Stimulated activated naive B cell treated with anti-CD40 and anti-IgM and Interleukin-4, amounts not matched to agents 10 μg/mL and 1 μg/mL and 100 μg/mL, for 72 hours (primary cell): Measurements from ENCODE around the gene EMB.
A peak's percentile ranks its signal among the peaks of the same experiment; 100 is the strongest.
"Not testable (repeated sequence)": the region's sequence is repeated elsewhere in the genome, so short reads cannot be mapped to it uniquely, and the experiment has no call there.

Source experiments
- ATAC-seq, 2 donors: fragments of 150-1000 bp; cut with Tn5 transposase; replicated peaks; 2 replicates each; pipeline ENCODE4 v1.10.0; 2021; ENCODE audit warnings: moderate library complexity in 1 of 2
- DNase-seq: peaks from one replicate; pipeline ENCODE4 v3.0.0; 2021
- H3K27ac Mint-ChIP-seq: one replicate; pipeline ENCODE4 v1.8.0; 2022; ENCODE audit warnings: mild to moderate bottlenecking, mixed read lengths
- H3K27me3 Mint-ChIP-seq, 2 donors: one replicate each; pipeline ENCODE4 v1.8.0; 2022; ENCODE audit warnings: mixed read lengths in 2 of 2
- H3K36me3 Mint-ChIP-seq, 2 donors: one replicate each; pipeline ENCODE4 v1.8.0; 2022; ENCODE audit warnings: mixed read lengths in 2 of 2, mild to moderate bottlenecking in 1 of 2
- H3K4me1 Mint-ChIP-seq, 2 donors: one replicate each; pipeline ENCODE4 v1.8.0; 2022; ENCODE audit warnings: mixed read lengths in 2 of 2, mild to moderate bottlenecking in 1 of 2
- H3K4me3 Mint-ChIP-seq, 2 donors: one replicate each; pipeline ENCODE4 v1.8.0; 2022; ENCODE audit warnings: mild to moderate bottlenecking in 2 of 2, mixed read lengths in 2 of 2, moderate library complexity in 1 of 2
- H3K9me3 Mint-ChIP-seq, 2 donors: one replicate each; pipeline ENCODE4 v1.8.0; 2022; ENCODE audit warnings: mixed read lengths in 2 of 2, mild to moderate bottlenecking in 1 of 2

Gene EMB, protein sequence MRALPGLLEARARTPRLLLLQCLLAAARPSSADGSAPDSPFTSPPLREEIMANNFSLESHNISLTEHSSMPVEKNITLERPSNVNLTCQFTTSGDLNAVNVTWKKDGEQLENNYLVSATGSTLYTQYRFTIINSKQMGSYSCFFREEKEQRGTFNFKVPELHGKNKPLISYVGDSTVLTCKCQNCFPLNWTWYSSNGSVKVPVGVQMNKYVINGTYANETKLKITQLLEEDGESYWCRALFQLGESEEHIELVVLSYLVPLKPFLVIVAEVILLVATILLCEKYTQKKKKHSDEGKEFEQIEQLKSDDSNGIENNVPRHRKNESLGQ

DNA sequence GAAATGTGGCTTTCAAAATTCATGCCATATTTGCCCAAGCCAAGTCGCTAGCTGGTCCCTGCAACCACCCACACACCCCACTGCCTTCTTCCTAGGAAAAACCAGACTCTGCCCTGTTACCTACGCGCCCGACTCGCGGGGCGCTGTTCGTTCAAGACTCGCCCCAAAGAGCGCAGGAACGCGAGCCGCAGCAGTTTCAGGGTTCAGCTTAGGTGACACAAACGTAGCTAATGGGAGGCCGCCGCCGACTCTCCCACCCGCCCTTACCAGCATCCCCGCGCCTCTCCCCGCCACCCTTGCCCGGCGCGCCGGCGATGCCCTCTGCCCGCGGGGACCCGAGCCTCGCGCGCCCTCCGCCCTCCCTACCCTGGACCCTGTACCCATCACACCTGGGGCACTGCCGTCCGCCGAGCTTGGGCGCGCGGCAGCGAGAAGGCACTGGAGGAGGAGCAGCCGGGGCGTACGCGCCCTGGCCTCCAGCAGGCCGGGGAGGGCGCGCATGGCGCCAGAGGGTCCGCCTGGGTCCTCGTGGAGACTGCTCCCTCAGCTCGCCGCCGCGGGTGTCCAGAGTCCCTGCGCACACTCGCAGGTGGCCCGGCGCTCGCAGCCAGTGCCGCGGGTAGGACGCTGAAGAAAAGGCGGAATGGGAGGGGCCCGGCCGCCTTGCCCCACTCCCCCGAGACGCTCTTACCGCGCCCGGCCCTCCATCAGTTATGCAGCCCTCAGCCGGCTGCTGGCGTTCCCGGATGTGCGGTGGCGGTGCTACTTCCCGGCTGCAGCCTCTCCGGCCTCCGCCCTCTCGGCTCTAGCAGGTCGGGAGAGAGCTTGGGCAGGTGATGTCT, at the start of gene EMB:
Gene EMB, minus strand, starts transcription at position 638 of the 842 bp plus-strand sequence. Its CDS starts 137 bp downstream, at position 501.
- H3K27me3 Mint-ChIP-seq, result no peaks in the 10 kb centered on the region
- peak within 1 kb of the TSS; percentile 92 to 96 for H3K4me3 Mint-ChIP-seq
- H3K4me1 Mint-ChIP-seq, result peaks cover 33 to 70% of the 10 kb centered on the region in 2 donors
- peaks cover 9 to 14% of the 10 kb centered on the region in 2 donors for H3K36me3 Mint-ChIP-seq
- H3K27ac Mint-ChIP-seq, result peak within 1 kb of the TSS; percentile 97
- ATAC-seq, result peak; percentile 71 to 74
- DNase-seq, result peak; percentile 81
- H3K9me3 Mint-ChIP-seq, result no peaks in the 10 kb centered on the region

DNA sequence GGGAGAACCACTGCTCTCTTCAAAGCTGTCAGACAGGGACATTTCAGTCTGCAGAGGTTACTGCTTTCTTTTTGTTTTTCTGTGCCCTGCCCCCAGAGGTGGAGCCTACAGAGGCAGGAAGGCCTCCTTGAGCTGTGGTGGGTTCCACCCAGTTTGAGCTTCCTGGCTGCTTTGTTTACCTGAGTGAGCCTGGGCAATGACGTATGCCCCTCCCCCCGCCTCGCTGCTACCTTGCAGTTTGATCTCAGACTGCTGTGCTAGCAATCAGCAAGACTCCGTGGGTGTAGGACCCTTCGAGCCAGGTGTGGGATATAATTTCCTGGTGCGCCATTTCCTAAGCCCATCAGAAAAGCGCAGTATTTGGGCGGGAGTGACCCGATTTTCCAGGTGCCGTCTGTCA, 48.4 kb upstream of the EMB start:
- not testable (repeated sequence) for H3K4me3 Mint-ChIP-seq, H3K27me3 Mint-ChIP-seq, ATAC-seq, H3K27ac Mint-ChIP-seq, H3K4me1 Mint-ChIP-seq, DNase-seq, H3K9me3 Mint-ChIP-seq, H3K36me3 Mint-ChIP-seq

GRCh38 chr5:50478790-50479189, 37.7 kb upstream of the EMB start:
- H3K4me3 Mint-ChIP-seq, H3K9me3 Mint-ChIP-seq, H3K27ac Mint-ChIP-seq, DNase-seq, H3K27me3 Mint-ChIP-seq, H3K36me3 Mint-ChIP-seq, ATAC-seq, H3K4me1 Mint-ChIP-seq: not testable (repeated sequence)

DNA sequence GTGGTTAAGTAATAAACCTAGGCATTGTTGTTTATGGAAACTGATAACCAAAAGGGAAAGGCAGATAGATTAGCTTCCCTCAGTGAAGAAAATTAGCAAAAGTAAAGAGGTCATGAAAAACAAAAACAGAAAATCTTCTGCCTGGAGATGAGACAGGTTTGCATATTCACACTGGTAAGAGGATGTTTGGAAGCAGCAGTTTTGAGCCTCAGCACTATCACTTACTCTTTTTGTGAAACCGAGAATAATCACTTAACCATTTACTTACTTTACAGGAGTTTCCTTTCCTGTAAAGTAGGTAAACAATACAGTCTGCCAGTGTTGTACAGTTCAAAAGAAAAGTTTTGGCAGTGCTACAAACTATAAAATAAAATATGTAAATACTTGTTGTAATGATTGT, 35.5 kb upstream of the EMB start:
- ATAC-seq, result no peak
- no peak for DNase-seq
- Mint-ChIP-seq H3K9me3 (peaks cover 6 to 9% of the 10 kb centered on the region in 2 donors), H3K4me3 (no peak overlapping the region), H3K27ac (no peak overlapping the region), H3K36me3 (peaks cover 0 to 3% of the 10 kb centered on the region in 2 donors), H3K4me1 (peaks cover 0 to 4% of the 10 kb centered on the region in 2 donors), H3K27me3 (no peaks in the 10 kb centered on the region)

- not testable (repeated sequence) for DNase-seq, H3K4me1 Mint-ChIP-seq, H3K9me3 Mint-ChIP-seq, H3K4me3 Mint-ChIP-seq, ATAC-seq, H3K27me3 Mint-ChIP-seq, H3K36me3 Mint-ChIP-seq
- peak overlapping the region; percentile 47 for H3K27ac Mint-ChIP-seq
These were observed 23.9 kb upstream of the EMB start for GRCh38 chr5:50465015-50465414.

- H3K27me3 Mint-ChIP-seq, result no peaks in the 10 kb centered on the region
- H3K36me3 Mint-ChIP-seq, result peaks cover 0 to 3% of the 10 kb centered on the region in 2 donors
- H3K27ac Mint-ChIP-seq, result no peak overlapping the region
- no peak overlapping the region for H3K4me3 Mint-ChIP-seq
- H3K4me1 Mint-ChIP-seq, result peaks cover 4 to 5% of the 10 kb centered on the region in 2 donors
- peaks cover 0 to 4% of the 10 kb centered on the region in 2 donors for H3K9me3 Mint-ChIP-seq
- ATAC-seq (no peak), DNase-seq (no peak)
These were observed 22.6 kb upstream of the EMB start for GRCh38 chr5:50463726-50464125.

DNA sequence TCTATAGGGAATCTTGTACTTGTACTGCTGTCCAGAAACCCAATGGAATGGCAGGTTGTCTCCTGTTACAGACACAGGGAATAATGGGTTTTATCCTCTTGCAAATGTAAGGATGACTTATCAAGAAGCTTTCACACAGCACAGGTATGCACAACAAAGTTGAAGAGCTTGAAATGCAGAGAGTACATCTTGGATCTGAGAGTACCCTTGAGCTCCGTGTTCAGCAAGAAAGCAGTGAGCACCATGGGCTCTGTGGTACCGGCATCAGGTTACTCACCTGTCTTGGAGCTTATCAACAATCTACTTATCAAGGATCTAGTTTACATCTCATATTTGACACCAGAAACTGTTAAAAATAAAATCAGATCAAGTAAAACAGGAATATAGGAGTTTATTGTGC, 22.0 kb upstream of the EMB start:
- H3K9me3 Mint-ChIP-seq, result peaks cover 0 to 4% of the 10 kb centered on the region in 2 donors
- no peaks in the 10 kb centered on the region for H3K27me3 Mint-ChIP-seq
- peaks cover 7 to 8% of the 10 kb centered on the region in 2 donors for H3K4me1 Mint-ChIP-seq
- H3K4me3 Mint-ChIP-seq, result no peak overlapping the region
- DNase-seq, result no peak
- no peak for ATAC-seq
- H3K27ac Mint-ChIP-seq, result no peak overlapping the region
- H3K36me3 Mint-ChIP-seq, result no peaks in the 10 kb centered on the region

- ATAC-seq, H3K4me3 Mint-ChIP-seq, DNase-seq, H3K9me3 Mint-ChIP-seq, H3K36me3 Mint-ChIP-seq, H3K27me3 Mint-ChIP-seq, H3K27ac Mint-ChIP-seq, H3K4me1 Mint-ChIP-seq: not testable (repeated sequence)
These were observed 21.5 kb upstream of the EMB start for GRCh38 chr5:50462579-50462978.

DNA sequence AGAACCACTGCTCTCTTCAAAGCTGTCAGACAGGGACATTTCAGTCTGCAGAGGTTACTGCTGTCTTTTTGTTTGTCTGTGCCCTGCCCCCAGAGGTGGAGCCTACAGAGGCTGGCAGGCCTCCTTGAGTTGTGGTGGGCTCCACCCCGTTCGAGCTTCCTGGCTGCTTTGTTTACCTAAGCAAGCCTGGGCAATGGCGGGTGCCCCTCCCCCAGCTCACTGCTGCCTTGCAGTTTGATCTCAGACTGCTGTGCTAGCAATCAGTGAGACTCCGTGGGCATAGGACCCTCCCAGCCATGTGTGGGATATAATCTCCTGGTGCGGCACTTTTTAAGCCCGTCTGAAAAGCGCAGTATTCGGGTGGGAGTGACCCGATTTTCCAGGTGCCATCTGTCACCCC, 17.3 kb upstream of the EMB start:
- DNase-seq, ATAC-seq, H3K27ac Mint-ChIP-seq, H3K4me3 Mint-ChIP-seq, H3K36me3 Mint-ChIP-seq, H3K27me3 Mint-ChIP-seq, H3K9me3 Mint-ChIP-seq: not testable (repeated sequence)
- H3K4me1 Mint-ChIP-seq, result peaks cover 8 to 13% of the 10 kb centered on the region in 2 donors

DNA sequence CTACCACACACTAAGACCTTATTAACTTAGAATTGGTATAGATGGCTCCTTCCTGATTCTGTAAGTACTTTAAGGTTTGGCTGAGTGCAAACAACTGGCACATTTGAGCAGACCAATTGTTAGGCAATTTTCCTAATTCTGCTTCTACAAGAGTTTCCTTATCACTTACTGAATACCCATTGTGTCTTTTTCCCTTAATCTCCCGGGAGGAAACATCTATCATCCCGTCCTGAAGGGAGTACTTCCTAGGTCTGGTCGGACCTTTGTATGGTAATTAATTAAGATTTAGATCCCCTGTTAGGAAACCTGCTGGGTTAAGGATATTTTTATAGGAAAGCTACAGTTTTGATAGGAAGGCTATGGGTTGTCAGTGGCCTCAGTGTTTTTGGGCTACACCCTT, 8.2 kb upstream of the EMB start:
- not testable (repeated sequence) for H3K9me3 Mint-ChIP-seq, DNase-seq, H3K36me3 Mint-ChIP-seq, H3K4me3 Mint-ChIP-seq, H3K27me3 Mint-ChIP-seq, ATAC-seq, H3K27ac Mint-ChIP-seq
- H3K4me1 Mint-ChIP-seq, result peaks cover 15 to 49% of the 10 kb centered on the region in 2 donors

- no peaks in the 10 kb centered on the region for H3K27me3 Mint-ChIP-seq
- H3K9me3 Mint-ChIP-seq, result peaks cover 0 to 3% of the 10 kb centered on the region in 2 donors
- ATAC-seq, result no peak
- peaks cover 18 to 53% of the 10 kb centered on the region in 2 donors for H3K4me1 Mint-ChIP-seq
- H3K27ac Mint-ChIP-seq, result no peak overlapping the region
- no peaks in the 10 kb centered on the region for H3K36me3 Mint-ChIP-seq
- no peak for DNase-seq
- no peak overlapping the region for H3K4me3 Mint-ChIP-seq
These were observed 6.9 kb upstream of the EMB start for GRCh38 chr5:50447941-50448340.

DNA sequence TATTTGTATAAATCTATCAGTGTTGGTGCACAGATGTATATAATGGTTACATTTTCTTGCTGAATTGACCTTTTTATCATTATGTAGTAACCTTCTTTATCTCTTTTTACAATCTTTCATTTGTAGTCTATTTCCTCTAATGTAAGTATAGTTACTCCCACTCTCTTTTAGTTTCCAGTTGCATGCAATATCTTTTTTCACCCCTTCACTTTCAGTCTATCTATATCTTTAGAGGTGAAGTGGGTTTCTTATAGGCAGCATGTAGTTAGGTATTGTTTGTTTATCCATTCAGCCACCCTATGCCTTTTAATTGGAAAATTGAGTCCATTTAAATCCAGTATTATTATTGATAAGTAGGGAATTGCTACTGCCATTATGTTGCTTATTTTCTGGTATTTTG, 6.1 kb upstream of the EMB start:
- Mint-ChIP-seq H3K27ac (no peak overlapping the region), H3K36me3 (no peaks in the 10 kb centered on the region), H3K4me3 (no peak overlapping the region), H3K9me3 (peaks cover 0 to 3% of the 10 kb centered on the region in 2 donors), H3K27me3 (no peaks in the 10 kb centered on the region), H3K4me1 (peaks cover 23 to 59% of the 10 kb centered on the region in 2 donors)
- no peak for DNase-seq
- ATAC-seq, result no peak

GRCh38 chr5:50445296-50445949, 4.3 kb upstream of the EMB start:
- Mint-ChIP-seq H3K9me3 (peaks cover 0 to 3% of the 10 kb centered on the region in 2 donors), H3K4me1 (peaks cover 28 to 67% of the 10 kb centered on the region in 2 donors), H3K4me3 (peak overlapping the region; percentile 80 to 86), H3K27ac (peak overlapping the region; percentile 96), H3K36me3 (no peaks in the 10 kb centered on the region), H3K27me3 (no peaks in the 10 kb centered on the region)
- peak; percentile 61 to 63 for ATAC-seq
- peak; percentile 38 for DNase-seq
